Osteoblast (primary cell): ENCODE data around the gene GABBR2. TPM values are rescaled to one million over a fixed set of nuclear protein-coding genes. Genes with fewer than 3 reads are reported as not detected.
A peak's percentile ranks its signal among the peaks of the same experiment; 100 is the strongest.

Experiments
- DNase-seq: peaks from one replicate; pipeline ENCODE4 v3.0.0; 2011; ENCODE audit warnings: low spot score, mixed read lengths; ENCODE audit not compliant: insufficient read length; ENCODE audit errors: missing footprints
- H2AFZ ChIP-seq: 2 replicates; pipeline ENCODE4 v1.6.0; 2011; ENCODE audit warnings: mild to moderate bottlenecking, low read length
- H3K27ac ChIP-seq: 2 replicates; pipeline ENCODE4 v1.5.1; 2011; ENCODE audit warnings: mild to moderate bottlenecking, low read depth, low read length, moderate library complexity
- H3K27me3 ChIP-seq: 2 replicates; pipeline ENCODE4 v1.6.0; 2012; ENCODE audit warnings: mild to moderate bottlenecking, control low read depth, inconsistent platforms, low read length, moderate library complexity; ENCODE audit not compliant: insufficient read depth
- H3K36me3 ChIP-seq: 2 replicates; pipeline ENCODE4 v1.5.1; 2011; ENCODE audit warnings: mild to moderate bottlenecking, low read length, control low read depth, moderate library complexity; ENCODE audit not compliant: insufficient read depth
- H3K4me1 ChIP-seq: 2 replicates; pipeline ENCODE4 v1.5.1; 2011; ENCODE audit warnings: mild to moderate bottlenecking, low read length, control low read depth, moderate library complexity; ENCODE audit not compliant: insufficient read depth
- H3K4me2 ChIP-seq: 2 replicates; pipeline ENCODE4 v1.6.0; 2011; ENCODE audit warnings: mild to moderate bottlenecking, low read length; ENCODE audit not compliant: insufficient read depth
- H3K4me3 ChIP-seq: fragments of 200-600 bp; sonication (generic); 3 replicates; pipeline ENCODE4 v1.5.1; 2012; ENCODE audit warnings: mild to moderate bottlenecking, low read length, inconsistent platforms; ENCODE audit not compliant: insufficient read depth
- H3K79me2 ChIP-seq: 2 replicates; pipeline ENCODE4 v1.6.0; 2012; ENCODE audit warnings: mild to moderate bottlenecking, low read length, control low read depth, inconsistent platforms; ENCODE audit not compliant: insufficient read depth
- H3K9me3 ChIP-seq: 2 replicates; pipeline ENCODE4 v1.5.1; 2011; ENCODE audit warnings: low read depth, low read length, control low read depth
- H4K20me1 ChIP-seq: 2 replicates; pipeline ENCODE4 v1.6.0; 2012; ENCODE audit warnings: mild to moderate bottlenecking, low read length, control low read depth; ENCODE audit not compliant: insufficient read depth
- CTCF ChIP-seq: IDR thresholded peaks from 2 replicates; pipeline ENCODE4 v1.5.1; 2011; ENCODE audit warnings: mild to moderate bottlenecking, low read depth, low read length, moderate library complexity; ENCODE audit errors: extremely low read depth
- total RNA-seq: library from RNA; depleted of rRNA; stranded (reverse); fragments of >200 nt; gene quantifications from 2 replicates; pipeline ENCODE4 v1.2.3, GENCODE V29; 2012

The GABBR2 gene
- total RNA-seq, 1 donor = under 0.01 TPM

- no peaks in the 10 kb centered on the region for H3K79me2 ChIP-seq
- peak overlapping the region; percentile 17 for H3K27ac ChIP-seq
- no peak overlapping the region for H3K4me3 ChIP-seq
- no peaks in the 10 kb centered on the region for H3K9me3 ChIP-seq
- no peaks in the 10 kb centered on the region for H3K27me3 ChIP-seq
- H3K36me3 ChIP-seq = no peaks in the 10 kb centered on the region
- no peaks in the 10 kb centered on the region for H4K20me1 ChIP-seq
- no peak for TF ChIP-seq CTCF
- no peak overlapping the region for H3K4me2 ChIP-seq
- no peak overlapping the region for H2AFZ ChIP-seq
- peaks cover 16% of the 10 kb centered on the region for H3K4me1 ChIP-seq
- no peak for DNase-seq
These were observed 281.2 kb downstream of the GABBR2 start for GRCh38 chr9:98427491-98427890.

GRCh38 chr9:98425079-98425478 lies 283.7 kb downstream of the GABBR2 start:
- no peak overlapping the region for H3K4me2 ChIP-seq
- H3K27me3 ChIP-seq = peaks cover 5% of the 10 kb centered on the region
- H3K4me3 ChIP-seq = no peak overlapping the region
- H3K79me2 ChIP-seq = no peaks in the 10 kb centered on the region
- H3K9me3 ChIP-seq = no peaks in the 10 kb centered on the region
- no peak for TF ChIP-seq CTCF
- DNase-seq = no peak
- no peaks in the 10 kb centered on the region for H3K36me3 ChIP-seq
- no peak overlapping the region for H2AFZ ChIP-seq
- H3K4me1 ChIP-seq = peaks cover 13% of the 10 kb centered on the region
- no peaks in the 10 kb centered on the region for H4K20me1 ChIP-seq
- no peak overlapping the region for H3K27ac ChIP-seq

GRCh38 chr9:98419260-98419603 lies 289.5 kb downstream of the GABBR2 start:
- Histone ChIP-seq H3K4me1 (no peaks in the 10 kb centered on the region), H3K79me2 (no peaks in the 10 kb centered on the region), H3K27me3 (peaks cover 10% of the 10 kb centered on the region), H4K20me1 (no peaks in the 10 kb centered on the region), H2AFZ (no peak overlapping the region), H3K4me2 (no peak overlapping the region), H3K9me3 (no peaks in the 10 kb centered on the region), H3K4me3 (no peak overlapping the region), H3K36me3 (no peaks in the 10 kb centered on the region), H3K27ac (no peak overlapping the region)
- DNase-seq = no peak
- TF ChIP-seq CTCF = no peak

- Histone ChIP-seq H4K20me1 (no peaks in the 10 kb centered on the region), H3K36me3 (no peaks in the 10 kb centered on the region), H3K4me1 (no peaks in the 10 kb centered on the region), H3K27ac (no peak overlapping the region), H2AFZ (no peak overlapping the region), H3K4me2 (no peak overlapping the region), H3K9me3 (no peaks in the 10 kb centered on the region), H3K27me3 (peaks cover 10% of the 10 kb centered on the region), H3K79me2 (no peaks in the 10 kb centered on the region), H3K4me3 (no peak overlapping the region)
- no peak for DNase-seq
- TF ChIP-seq CTCF = no peak
These were observed 290.0 kb downstream of the GABBR2 start for GRCh38 chr9:98418578-98419259.
